ENCODE results near the gene ZNF618. TPM values are rescaled to one million over a fixed set of nuclear protein-coding genes. Genes with fewer than 3 reads are reported as not detected.

ZNF618 gene
- total and polyA plus RNA-seq, 8 donors, result 5.1 to 14.0 (median 8.1) TPM

GRCh38 chr9:113858282-113858681 lies 17.8 kb upstream of the ZNF618 start:
- Histone ChIP-seq H3K4me1 (no peaks in the 10 kb centered on the region), H3K4me3 (no peak overlapping the region), H3K36me3 (no peaks in the 10 kb centered on the region), H3K9me3 (no peaks in the 10 kb centered on the region), H3K27me3 (no peaks in the 10 kb centered on the region), H3K27ac (no peak overlapping the region)
- DNase-seq, result no peak
- no peak for FAIRE-seq
- TF ChIP-seq, protein P1, sequence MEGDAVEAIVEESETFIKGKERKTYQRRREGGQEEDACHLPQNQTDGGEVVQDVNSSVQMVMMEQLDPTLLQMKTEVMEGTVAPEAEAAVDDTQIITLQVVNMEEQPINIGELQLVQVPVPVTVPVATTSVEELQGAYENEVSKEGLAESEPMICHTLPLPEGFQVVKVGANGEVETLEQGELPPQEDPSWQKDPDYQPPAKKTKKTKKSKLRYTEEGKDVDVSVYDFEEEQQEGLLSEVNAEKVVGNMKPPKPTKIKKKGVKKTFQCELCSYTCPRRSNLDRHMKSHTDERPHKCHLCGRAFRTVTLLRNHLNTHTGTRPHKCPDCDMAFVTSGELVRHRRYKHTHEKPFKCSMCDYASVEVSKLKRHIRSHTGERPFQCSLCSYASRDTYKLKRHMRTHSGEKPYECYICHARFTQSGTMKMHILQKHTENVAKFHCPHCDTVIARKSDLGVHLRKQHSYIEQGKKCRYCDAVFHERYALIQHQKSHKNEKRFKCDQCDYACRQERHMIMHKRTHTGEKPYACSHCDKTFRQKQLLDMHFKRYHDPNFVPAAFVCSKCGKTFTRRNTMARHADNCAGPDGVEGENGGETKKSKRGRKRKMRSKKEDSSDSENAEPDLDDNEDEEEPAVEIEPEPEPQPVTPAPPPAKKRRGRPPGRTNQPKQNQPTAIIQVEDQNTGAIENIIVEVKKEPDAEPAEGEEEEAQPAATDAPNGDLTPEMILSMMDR (IDR thresholded peaks at IDR 0.05), result no peak
- ATAC-seq, result no peak
- intact Hi-C loops (cut with DNase I), result no loop called here
- 51 to 53% methylated on average over 1 of the region's 1 CpG for WGBS, 2 donors

GRCh38 chr9:113863345-113863744 lies 12.8 kb upstream of the ZNF618 start:
- no peak for DNase-seq
- no peak for ATAC-seq
- WGBS, 2 donors, result 88 to 91% methylated on average over 2 of the region's 2 CpGs
- H3K27ac ChIP-seq, result no peak overlapping the region
- H3K27me3 ChIP-seq, result no peaks in the 10 kb centered on the region
- intact Hi-C loops (cut with DNase I), result no loop called here
- no peak overlapping the region for H3K4me3 ChIP-seq
- no peaks in the 10 kb centered on the region for H3K4me1 ChIP-seq
- no peaks in the 10 kb centered on the region for H3K36me3 ChIP-seq
- no peak for FAIRE-seq
- TF ChIP-seq, protein P1 (IDR thresholded peaks at IDR 0.05), result no peak
- no peaks in the 10 kb centered on the region for H3K9me3 ChIP-seq

DNA sequence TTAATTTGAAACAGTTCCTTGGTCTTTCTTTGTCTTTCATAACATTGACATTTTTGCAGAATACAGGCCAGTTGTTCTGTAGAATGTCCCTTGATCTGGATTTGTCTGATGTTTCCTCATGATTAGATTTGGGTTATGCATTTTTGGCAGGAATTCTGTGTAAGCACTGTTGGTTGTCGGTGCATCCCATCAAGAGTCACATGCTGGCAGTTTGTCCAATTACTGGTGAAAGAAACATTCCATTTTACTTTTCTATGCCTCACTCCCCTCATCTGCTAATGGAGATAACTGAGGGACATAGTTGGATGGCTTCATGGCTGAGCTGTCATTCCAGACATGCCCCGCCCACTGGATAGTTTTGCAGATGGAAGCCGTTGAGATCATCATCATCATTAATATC lies 7.6 kb upstream of the ZNF618 start:
- H3K9me3 ChIP-seq, result no peaks in the 10 kb centered on the region
- DNase-seq, result no peak
- no peak for ATAC-seq
- no peaks in the 10 kb centered on the region for H3K36me3 ChIP-seq
- FAIRE-seq, result no peak
- WGBS, 2 donors, result 63 to 72% methylated on average over 3 of the region's 3 CpGs
- H3K27me3 ChIP-seq, result no peaks in the 10 kb centered on the region
- intact Hi-C loops (cut with DNase I), result no loop called here
- H3K4me1 ChIP-seq, result no peaks in the 10 kb centered on the region
- no peak overlapping the region for H3K27ac ChIP-seq
- TF ChIP-seq, protein P1 (IDR thresholded peaks at IDR 0.05), result no peak
- H3K4me3 ChIP-seq, result no peak overlapping the region

DNA sequence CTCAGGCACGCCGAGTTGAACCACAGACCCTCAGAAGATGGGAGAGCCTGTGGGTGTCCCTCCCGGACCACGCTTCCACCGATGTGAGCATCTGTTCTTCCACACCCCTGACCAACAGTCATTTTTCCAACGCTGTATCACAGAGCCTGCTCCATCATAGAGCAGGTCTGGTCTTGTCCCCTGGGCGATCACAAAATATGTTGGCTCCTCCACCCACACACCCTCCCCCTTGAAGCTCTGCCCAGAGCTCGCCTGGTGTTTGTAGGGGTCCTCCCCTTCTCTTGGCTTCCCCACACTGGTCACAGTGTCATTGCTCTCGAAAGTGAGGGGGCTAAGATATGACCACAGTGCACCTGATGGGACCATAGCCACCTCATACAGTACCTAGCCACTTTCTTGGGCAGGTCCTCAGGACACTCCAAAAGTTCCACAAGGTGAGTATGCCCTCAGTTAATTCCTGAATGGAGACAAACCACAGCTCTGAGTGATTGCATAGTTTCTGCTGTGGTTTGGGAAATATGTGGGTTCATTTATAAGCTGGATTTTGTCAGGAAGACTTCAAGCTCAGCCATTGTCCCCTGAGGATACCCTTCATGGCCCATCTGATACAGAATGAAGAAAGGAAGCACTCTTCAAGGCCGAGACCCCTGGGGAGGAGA lies 3.5 kb upstream of the ZNF618 start:
- Histone ChIP-seq H3K27me3 (no peaks in the 10 kb centered on the region), H3K9me3 (no peaks in the 10 kb centered on the region)
- TF ChIP-seq, protein P1 (IDR thresholded peaks at IDR 0.05), result no peak

DNA sequence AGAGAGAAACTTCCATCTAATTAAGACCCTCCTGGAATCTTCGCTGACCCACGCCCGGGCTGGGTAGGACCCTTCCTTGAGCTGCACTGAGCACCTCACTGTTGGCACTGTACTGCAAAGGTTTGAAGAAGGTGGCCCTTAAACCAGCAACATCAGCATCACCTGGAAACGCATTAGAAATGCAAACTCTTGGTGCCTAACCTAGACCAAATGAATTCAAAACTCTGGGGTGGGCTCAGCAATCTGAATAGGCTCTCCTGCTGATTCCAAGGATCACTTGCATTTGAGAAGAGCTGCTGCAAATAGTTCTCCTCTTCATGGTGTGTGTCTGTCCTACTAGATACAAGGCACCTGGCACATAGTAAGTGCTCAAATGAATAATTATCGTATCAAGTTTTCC lies 2.7 kb upstream of the ZNF618 start:
- Histone ChIP-seq H3K9me3 (no peaks in the 10 kb centered on the region), H3K4me1 (peaks cover 7 to 13% (median 12%) of the 10 kb centered on the region in 3 donors), H3K36me3 (no peaks in the 10 kb centered on the region), H3K27me3 (no peaks in the 10 kb centered on the region), H3K4me3 (no peak overlapping the region), H3K27ac (no peak overlapping the region)
- DNase-seq (no peak), ATAC-seq (no peak), FAIRE-seq (no peak)
- intact Hi-C loops (cut with DNase I), result no loop called here
- TF ChIP-seq, protein P1 (IDR thresholded peaks at IDR 0.05), result no peak
- 83 to 88% methylated on average over 5 of the region's 5 CpGs for WGBS, 2 donors

More for the DNA sequence above, 3.5 kb upstream of the ZNF618 start:
- Histone ChIP-seq H3K27ac (no peak overlapping the region), H3K4me1 (peaks cover 4 to 7% (median 6%) of the 10 kb centered on the region in 3 donors), H3K36me3 (no peaks in the 10 kb centered on the region), H3K4me3 (no peak overlapping the region)
- intact Hi-C loops (cut with DNase I), result no loop called here
- no peak for ATAC-seq
- 78 to 80% methylated on average over 10 of the region's 10 CpGs for WGBS, 2 donors
- FAIRE-seq, result no peak
- DNase-seq, result no peak
